ENCODE measurements around the gene TBC1D22A.

DNA sequence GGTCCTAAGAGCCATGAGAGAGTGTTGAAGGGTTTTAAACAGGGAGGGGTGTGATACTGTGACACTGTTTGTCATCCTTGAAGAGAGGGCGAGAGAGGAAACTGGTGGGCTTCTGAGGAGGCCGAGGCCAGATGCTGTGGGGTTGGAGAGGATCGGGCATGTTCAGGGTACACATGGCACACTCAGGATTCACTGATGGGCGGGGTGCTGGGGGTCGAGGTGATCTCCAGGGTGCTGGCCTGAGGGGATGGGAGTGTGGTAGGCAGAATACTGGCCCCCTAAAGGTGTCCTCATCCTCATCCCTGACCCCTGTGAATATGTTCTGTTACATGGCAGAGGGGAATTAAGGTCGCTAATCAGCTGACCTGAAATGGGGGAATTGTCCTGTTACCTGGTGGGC is 7.3 kb downstream of the TBC1D22A start:
- TF ChIP-seq EP300 (IDR thresholded peaks at IDR 0.05): no peak
- TF ChIP-seq, protein P1, sequence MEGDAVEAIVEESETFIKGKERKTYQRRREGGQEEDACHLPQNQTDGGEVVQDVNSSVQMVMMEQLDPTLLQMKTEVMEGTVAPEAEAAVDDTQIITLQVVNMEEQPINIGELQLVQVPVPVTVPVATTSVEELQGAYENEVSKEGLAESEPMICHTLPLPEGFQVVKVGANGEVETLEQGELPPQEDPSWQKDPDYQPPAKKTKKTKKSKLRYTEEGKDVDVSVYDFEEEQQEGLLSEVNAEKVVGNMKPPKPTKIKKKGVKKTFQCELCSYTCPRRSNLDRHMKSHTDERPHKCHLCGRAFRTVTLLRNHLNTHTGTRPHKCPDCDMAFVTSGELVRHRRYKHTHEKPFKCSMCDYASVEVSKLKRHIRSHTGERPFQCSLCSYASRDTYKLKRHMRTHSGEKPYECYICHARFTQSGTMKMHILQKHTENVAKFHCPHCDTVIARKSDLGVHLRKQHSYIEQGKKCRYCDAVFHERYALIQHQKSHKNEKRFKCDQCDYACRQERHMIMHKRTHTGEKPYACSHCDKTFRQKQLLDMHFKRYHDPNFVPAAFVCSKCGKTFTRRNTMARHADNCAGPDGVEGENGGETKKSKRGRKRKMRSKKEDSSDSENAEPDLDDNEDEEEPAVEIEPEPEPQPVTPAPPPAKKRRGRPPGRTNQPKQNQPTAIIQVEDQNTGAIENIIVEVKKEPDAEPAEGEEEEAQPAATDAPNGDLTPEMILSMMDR (IDR thresholded peaks at IDR 0.05): no peak

Data from ovary (tissue), 3 donors.